HG03097 (cell line): ENCODE results near the gene LHFPL2.

Source experiments
- ATAC-seq: cut with Tn5 transposase; IDR thresholded peaks from one replicate; pipeline ENCODE4 v1.9.1; 2021; ENCODE audit not compliant: unreplicated experiment, low FRiP score

The LHFPL2 gene

DNA sequence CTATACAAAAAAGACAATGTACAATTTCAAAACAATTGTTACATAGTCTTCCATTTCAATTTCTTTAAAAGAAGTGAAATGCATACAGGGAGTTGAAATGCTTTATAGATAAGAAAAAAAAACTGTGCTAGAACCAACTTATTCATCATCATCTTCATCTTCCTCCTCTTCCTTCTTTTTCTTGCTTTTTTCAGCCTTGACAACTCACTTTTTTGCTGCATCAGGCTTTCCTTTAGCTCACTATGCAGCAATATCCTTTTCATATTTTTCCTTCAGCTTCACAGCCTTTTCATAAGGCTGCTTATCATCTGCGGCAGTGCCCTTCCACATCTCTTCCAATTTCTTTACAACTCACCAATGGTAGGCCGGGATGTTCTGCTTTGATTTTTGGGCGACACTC is 4.4 kb downstream of the LHFPL2 start:
- ATAC-seq: no peak

DNA sequence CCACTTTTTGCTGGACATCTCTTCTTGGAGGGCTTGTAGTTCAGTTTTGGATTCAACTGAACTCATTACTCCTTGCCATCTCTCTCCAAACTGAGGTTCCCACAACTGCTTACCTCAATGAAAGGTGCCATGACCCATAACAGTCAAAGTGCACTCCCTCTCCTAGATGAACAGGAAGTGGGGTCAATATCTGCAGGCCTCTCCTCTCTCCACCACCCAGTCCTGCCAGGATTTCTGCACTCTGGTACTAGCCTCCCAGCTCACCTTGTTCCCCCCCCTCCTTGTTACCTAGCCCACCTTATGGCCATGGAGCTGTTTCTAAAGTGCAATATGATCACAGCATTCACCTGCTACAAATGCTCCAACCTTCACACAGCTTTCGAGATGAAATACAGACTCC is 5.9 kb downstream of the LHFPL2 start:
- ATAC-seq: no peak

DNA sequence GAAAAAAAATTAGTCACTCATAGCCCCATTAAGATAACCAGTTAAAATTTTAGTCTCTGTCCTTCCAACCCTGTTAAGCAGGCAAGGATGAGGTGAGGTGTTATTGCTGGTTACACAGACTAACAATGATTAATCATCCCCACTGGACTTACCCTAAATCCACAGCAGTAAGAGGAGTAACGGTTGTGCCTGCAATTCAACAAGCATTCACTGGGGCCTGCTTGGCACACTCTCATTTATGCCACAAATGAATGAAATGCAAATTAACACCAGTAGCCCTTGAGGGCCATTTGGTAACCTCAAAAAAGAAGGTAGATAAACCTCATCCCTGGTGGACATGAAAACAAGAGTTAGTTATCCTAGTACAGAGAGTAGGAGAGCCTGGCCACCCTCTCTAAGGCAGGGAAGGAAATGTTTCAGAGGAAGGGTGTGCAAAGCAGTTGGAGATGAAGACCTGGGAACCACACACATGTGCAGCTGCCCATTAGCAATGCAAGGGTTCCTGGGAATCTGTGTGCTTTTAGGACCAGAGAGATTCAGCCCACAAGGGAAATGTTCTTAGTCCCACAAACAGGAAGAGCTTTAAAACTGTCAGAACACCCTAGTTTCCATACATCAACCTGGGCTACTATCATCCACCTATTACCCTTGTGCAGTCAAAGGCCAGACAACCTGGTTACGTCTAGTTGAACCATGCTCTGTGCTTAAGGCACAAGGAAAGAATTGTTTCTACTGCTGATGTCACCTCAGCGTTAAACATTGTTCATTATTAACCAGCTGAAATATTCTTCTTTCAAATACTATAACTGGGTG is 7.7 kb downstream of the LHFPL2 start:
- ATAC-seq: peak; percentile 69

DNA sequence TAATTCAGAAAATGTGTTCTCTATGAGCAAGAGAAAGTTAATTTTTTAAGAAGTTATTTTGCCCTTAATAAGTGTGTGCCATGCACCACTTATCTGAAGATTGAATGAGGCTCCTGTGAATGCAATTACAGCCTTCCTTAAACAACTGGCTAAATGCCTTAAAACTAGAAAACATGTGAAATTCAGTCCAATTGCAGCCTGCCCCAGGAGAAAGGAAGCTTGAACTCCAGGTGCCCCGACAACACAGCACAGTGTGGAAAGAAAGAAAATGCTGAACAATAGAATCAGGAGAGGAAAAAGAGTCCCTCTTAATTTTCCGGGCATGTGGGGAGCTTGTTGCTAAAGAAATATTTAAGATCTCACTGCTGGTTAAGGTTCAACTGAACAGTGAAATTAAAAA is 8.8 kb downstream of the LHFPL2 start:
- ATAC-seq: no peak

DNA sequence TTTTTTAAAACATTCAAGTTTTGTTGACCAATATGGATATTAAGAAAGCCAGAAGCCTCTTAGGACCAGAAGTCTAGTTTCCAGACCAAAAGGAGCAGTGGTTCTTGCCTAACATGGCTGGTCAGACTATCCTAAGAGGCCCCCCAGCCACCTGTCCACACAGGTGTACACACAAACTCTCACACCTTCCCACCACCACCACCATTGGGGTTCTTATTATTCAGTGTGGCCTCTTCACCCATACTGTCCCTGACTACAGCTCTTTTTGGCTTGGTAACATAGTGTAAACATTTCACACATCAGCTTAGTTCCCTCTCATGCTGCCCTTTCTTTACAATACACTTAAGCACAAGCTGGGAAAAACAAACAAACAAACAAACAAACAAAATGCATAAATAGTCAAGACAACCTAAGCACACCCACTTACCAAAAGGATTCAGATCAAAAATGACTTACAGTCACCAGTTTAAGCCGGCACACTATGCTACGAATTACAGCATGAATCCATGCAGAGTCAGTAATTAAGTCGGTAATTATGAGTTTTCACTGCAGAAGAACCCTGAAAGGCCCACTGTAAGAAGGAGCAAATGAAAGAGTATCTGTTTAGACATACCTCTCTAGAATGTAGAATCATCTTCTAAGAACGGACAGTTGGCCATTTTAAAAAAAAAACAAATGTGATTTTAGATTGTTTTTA is 9.5 kb downstream of the LHFPL2 start:
- no peak for ATAC-seq

GRCh38 chr5:78638423-78638822 is 10.1 kb downstream of the LHFPL2 start:
- no peak for ATAC-seq

DNA sequence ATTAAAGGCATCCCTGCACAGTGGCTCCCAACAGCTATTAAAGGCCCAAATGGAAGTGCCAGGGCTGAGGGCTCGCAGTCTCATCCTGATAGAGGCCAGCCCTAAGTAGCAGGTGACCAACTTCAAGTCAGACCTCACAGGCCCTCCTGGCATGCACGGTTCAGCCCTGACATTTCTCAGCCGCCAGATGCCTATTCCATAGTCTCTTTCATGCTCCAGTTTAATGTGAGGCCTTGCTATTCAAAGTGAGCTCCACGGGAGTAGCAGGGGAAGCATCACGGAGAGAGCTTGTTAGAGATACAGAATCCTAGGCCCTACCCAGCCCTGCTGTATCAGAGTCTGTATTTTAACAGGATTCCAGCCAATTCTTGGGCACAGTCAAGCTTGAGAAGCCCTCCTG is 11.1 kb downstream of the LHFPL2 start:
- no peak for ATAC-seq

DNA sequence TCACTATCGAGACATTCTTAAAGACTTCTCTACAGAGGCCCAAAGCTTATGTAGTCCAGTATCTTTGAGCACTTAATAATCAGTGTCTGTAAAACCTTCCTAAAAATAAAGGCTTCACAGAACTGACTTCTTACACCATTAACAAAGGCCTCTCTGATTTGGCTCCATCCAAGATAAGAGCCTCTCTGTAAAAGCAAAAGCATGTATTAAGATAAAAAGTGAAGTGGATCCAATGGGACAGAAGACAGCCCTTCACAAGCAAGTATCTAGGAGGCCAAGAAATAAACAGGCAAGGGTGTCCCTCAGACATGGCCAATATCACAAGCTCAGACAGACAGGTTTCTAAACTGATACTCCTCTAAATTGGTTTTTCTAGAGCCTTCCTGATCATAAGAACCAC is 11.9 kb downstream of the LHFPL2 start:
- ATAC-seq: no peak

- ATAC-seq: no peak
Observed at GRCh38 chr5:78634634-78635033, 13.9 kb downstream of the LHFPL2 start.

GRCh38 chr5:78634229-78634628 is 14.3 kb downstream of the LHFPL2 start:
- no peak for ATAC-seq

GRCh38 chr5:78633700-78634099 is 14.9 kb downstream of the LHFPL2 start:
- no peak for ATAC-seq

- ATAC-seq: no peak
Observed at GRCh38 chr5:78632467-78632866, 16.1 kb downstream of the LHFPL2 start.

DNA sequence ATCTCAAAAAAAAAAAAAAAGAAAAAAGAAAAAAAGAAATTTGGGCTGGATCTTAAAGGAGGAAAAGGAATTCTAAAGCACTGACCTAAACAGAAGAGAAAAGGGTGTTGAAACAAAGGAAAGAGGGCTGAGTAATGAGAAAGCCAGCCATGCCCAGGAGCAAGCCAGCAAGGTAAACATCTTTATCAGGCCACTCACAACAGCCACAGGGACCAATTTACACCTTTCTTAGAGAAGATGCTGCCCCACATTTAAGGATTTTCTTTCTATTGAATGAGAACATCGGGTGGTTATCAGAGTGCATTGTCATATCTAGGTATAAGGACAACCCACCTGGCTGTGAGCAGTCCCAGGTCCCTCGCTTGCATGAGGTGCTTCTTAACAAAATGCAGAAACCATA is 16.6 kb downstream of the LHFPL2 start:
- ATAC-seq: no peak

- no peak for ATAC-seq
Observed at GRCh38 chr5:78630047-78630446, 18.5 kb downstream of the LHFPL2 start.

DNA sequence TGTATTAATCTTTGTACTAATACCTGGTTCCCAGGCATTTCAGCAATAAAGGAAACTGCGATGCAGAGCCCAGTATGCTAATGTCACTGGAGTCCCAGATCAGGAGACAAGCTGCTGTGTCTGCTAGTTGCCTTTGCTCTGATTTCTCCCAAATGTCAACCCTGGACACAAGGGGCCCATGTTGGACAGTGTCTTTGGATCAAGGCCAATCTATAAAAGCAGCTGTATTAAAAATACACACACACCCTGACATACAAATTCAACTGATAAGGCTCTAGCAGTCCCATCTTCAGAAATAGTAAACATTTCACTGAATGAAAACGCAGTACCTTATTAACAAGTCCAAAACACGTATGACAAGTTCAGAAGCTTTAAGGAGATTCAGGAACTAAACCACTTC is 18.9 kb downstream of the LHFPL2 start:
- ATAC-seq: no peak

DNA sequence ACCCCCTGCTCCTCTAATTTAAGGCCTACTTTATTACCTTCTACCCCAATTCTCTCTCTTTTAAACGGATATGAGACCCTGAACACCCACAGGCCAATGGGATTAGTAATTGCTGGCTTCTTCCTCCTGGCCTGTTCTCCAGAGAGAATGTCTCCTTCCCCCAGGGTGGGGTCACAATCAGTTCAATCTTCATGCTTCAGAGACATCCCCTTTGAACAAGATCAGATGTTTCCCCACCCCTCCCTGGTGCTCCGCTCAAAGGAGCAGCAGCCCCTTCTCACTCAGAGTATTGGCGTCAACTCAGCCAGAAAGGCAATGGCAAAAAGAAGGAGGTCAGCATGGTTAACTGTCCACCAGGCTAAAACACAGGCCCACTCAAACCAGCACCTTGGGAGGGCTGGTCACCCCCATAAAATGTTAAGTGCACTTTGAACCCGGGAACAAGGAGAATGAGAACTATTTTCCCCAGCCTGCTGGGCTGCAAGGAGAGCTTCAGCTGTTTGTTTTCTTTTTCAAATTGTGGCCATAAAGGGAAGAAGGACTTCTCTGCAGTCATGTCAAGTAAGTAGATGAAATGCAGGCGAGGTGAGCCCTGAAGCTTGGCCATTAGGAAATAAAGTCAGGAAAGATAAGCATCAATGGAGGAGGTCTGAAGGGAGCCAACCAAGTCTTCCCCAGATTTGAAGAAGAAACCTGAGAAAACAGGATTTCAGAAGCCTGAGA is 20.1 kb downstream of the LHFPL2 start:
- ATAC-seq: no peak

GRCh38 chr5:78627766-78628165 is 20.8 kb downstream of the LHFPL2 start:
- ATAC-seq: no peak

- no peak for ATAC-seq
Observed at GRCh38 chr5:78627175-78627574, 21.4 kb downstream of the LHFPL2 start.

GRCh38 chr5:78626009-78626571 is 22.5 kb downstream of the LHFPL2 start:
- no peak for ATAC-seq

DNA sequence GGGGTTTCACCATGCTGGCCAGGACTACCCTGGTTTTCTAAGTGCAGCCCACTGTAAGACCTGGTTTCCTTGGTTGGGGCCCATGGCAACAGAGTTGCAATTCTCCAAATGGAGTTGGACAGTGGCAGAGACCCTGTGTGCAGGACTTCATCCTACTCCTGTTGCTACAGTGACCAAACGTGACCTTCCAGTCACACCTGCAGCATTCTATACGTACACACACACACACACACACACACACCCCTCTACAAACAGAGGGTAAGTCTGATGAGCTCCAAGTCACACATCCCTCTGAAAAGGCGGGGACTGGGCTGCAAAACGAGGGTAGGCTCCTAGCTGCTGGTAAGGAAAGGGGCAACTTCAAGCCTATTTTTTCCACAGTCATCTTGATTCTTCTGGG is 23.6 kb downstream of the LHFPL2 start:
- no peak for ATAC-seq

DNA sequence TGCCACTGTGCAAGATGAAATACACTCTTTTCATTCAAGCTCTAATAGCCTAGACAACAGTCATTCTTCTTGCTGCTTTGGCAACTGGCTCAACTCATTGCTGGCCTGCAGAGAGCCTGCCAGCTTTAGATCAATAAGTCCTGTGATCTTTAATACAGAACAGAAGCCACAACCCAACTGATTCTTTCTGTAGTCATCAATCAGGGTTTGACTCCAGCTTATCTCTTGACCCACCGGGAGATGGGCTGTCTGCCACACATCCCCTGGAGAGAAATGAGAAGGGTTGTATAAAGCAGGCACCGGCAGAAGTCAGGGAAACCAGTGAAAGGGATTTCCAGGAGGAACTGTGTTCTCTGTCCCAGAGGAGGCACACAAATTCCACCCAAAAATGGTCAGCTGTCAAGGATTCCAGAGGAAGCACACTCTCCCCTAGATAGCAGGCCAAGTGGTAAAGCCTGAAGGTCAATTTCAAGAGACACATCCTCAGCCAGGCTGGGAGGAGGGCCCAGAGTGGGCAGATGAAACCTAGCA is 24.5 kb downstream of the LHFPL2 start:
- no peak for ATAC-seq
